GM13976 (cell line): Measurements from ENCODE around the gene RNASE3.
"Not testable (repeated sequence)": the region's sequence is repeated elsewhere in the genome, so short reads cannot be mapped to it uniquely, and the experiment has no call there.

ENCODE experiments used
- DNase-seq: peaks from one replicate; pipeline ENCODE4 v3.0.0; 2012; ENCODE audit warnings: low spot score
- CTCF ChIP-seq: IDR thresholded peaks from 2 replicates; pipeline ENCODE4 v1.5.1; 2012; ENCODE audit warnings: borderline replicate concordance, mild to moderate bottlenecking; ENCODE audit not compliant: insufficient read depth; ENCODE audit errors: extremely low read depth, missing control alignments, control extremely low read depth
- in situ Hi-C: fragments of 300-500 bp; cut with MboI; formaldehyde crosslinking; loops from one replicate; pipeline ENCODE4 v1.12.0; 2022; ENCODE audit warnings: low sequenced_read_pairs, mixed read lengths, inconsistent platforms; ENCODE audit not compliant: unreplicated experiment

The RNASE3 gene

DNA sequence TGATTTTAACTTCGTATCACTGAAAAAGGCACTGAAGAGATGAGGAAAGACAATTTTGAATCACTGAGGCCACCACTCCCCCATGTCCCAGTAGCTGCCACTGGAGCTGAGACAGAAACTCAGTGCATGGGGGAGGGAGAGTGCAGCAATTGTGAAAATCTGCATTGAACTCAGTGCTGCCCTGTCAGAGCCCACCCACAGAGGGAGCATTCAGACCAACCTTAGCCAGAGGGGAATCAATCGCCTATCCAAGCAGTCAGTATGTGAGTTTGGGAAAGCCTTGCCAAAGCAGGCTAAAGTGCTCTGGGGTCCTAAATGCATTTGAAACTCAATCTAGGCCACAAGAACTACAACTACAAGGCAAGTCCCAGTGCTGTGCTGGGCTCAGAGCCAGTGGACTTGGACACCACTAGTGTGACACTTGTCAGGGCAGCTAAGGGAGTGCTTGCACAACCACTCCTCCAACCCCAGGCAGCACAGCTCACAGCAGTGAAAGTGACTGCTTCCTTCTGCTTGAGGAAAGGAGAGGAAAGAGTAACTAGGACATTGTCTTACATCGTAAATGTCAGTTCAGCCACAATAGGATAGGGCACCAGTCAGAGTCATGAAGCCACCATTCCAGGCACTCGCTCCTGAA is 13.3 kb downstream of the RNASE3 start:
- DNase-seq: no peak
- no peak for TF ChIP-seq CTCF
- in situ Hi-C loops: no loop called here

GRCh38 chr14:20905676-20906075 is 14.5 kb downstream of the RNASE3 start:
- DNase-seq: no peak
- TF ChIP-seq CTCF: no peak
- in situ Hi-C loops: no loop called here

DNA sequence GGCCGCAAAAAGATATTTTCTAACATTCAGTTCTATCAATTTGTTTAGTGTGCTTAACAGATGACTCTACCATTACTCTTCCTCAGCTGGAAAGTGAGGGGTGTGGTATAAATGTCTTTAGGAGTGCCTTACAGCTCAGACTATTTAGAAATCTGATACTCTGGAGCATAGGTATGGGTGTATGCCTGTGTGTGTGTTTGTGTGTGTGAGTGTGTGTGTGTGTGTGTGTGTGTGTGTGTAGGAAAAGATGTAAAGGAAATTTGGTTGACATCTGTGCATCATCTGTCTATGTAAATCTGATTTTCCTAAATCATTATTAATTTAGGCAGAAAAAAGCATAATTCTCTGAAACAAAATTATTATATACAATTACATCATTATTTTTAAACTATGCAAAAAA is 16.0 kb downstream of the RNASE3 start:
- in situ Hi-C loops: no loop called here
- no peak for TF ChIP-seq CTCF
- no peak for DNase-seq

DNA sequence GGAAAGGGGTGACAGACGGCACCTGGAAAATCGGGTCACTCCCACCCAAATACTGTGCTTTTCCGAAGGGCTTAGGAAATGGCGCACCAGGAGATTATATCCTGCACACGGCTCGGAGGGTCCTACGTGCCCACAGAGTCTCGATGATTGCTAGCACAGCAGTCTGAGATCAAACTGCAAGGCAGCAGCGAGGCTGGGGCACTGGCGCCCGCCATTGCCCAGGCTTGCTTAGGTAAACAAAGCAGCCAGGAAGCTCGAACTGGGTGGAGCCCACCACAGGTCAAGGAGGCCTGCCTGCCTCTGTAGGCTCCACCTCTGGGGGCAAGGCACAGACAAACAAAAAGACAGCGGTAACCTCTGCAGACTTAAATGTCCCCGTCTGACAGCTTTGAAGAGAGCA is 19.6 kb downstream of the RNASE3 start:
- in situ Hi-C loops, DNase-seq: not testable (repeated sequence)

DNA sequence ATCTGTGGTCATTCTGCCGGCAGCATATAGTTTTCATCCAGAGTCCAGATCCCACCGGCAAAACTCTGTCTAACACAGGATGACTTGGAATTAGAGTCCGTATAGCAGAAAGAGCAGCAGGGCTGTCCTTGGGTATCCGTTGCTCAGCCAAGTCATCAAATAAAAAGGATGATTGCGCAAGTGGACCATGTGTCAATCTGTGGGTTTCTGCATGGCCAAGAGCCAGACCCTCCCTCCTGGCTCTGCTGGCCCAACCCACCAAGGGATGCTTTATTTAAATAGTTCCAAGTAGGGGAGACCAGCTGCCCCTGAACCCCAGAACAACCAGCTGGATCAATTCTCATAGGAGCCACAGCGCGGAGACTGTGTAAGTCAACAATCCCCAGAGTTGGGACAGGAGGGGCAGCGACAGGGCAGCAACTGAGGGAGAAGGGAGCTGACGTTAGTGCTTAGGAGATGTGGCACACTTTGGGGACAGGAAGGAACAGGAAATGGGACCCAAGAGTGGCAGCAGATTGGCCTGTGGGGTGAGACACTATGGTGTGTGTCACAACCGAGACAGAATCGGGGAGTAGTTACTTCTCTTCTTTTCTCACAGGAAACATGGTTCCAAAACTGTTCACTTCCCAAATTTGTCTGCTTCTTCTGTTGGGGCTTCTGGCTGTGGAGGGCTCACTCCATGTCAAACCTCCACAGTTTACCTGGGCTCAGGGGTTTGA is 28.0 kb downstream of the RNASE3 start:
- in situ Hi-C loops, DNase-seq: not testable (repeated sequence)

DNA sequence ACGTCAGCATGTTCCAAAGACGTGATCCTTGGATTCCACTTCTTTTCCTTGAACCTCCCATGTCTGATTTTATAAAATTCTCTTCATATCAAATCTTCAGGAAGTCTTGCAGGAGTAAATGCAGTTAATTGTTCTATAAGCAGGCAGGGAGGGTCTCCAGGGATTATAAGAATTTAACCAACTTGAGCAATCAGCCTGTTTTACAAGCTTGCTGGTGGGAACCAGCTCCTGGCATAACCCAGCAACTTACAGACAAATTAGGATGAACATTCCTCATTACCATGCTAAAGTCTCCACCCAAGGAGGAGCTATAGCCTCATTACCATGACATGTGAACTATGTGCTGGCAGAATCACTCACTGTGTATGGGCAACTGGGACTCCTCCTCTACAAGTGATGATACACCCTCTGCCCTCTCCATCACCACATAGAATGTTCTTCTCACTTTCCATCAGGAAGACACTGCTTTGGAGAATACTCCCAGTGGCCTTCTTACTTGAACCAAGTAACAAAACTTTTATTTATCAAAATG is 32.6 kb downstream of the RNASE3 start:
- DNase-seq, in situ Hi-C loops: not testable (repeated sequence)

DNA sequence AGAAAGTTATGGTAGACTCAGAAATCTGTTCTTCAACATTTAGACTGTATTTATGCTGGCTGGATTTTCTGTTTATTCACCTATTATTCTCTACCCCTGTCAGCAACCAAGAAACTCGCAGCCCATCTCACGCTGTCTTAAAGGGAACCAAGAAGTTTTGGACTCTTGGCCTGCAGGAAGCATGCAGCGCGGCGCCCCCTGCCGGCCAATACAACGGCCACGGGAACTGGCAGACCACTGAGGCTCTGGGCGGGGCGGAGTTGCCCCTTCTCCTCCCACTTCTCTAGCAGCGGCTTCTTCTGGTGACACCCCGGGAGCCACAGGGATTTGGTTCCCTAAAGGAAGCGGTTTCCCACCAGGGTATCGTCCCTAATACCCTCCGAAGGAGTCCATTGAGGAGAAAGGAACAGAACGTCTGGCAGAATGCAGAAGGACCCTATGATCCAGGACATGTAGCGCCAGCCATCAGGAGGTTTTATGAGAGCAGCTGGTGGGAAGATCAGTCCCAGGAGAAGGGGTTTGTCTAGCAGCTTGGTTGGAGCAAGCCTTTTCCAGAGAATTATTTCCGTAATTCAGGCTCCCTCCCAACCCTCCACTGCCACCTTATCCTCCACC is 43.1 kb downstream of the RNASE3 start:
- in situ Hi-C loops: no loop called here
- DNase-seq: peak; percentile 28
- TF ChIP-seq CTCF: peak; percentile 37

- DNase-seq: no peak
- TF ChIP-seq CTCF: no peak
- in situ Hi-C loops: no loop called here
Observed at GRCh38 chr14:20935303-20935984, 44.3 kb downstream of the RNASE3 start.
